ENCODE measurements around the gene ARID5B.

GRCh38 chr10:62082729-62083411 is 181.4 kb downstream of the ARID5B start:
- TF ChIP-seq, protein P1, sequence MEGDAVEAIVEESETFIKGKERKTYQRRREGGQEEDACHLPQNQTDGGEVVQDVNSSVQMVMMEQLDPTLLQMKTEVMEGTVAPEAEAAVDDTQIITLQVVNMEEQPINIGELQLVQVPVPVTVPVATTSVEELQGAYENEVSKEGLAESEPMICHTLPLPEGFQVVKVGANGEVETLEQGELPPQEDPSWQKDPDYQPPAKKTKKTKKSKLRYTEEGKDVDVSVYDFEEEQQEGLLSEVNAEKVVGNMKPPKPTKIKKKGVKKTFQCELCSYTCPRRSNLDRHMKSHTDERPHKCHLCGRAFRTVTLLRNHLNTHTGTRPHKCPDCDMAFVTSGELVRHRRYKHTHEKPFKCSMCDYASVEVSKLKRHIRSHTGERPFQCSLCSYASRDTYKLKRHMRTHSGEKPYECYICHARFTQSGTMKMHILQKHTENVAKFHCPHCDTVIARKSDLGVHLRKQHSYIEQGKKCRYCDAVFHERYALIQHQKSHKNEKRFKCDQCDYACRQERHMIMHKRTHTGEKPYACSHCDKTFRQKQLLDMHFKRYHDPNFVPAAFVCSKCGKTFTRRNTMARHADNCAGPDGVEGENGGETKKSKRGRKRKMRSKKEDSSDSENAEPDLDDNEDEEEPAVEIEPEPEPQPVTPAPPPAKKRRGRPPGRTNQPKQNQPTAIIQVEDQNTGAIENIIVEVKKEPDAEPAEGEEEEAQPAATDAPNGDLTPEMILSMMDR (IDR thresholded peaks at IDR 0.05): no peak
- TF ChIP-seq EZH2 (IDR thresholded peaks at IDR 0.05; ENCODE audit: borderline replicate concordance, insufficient read depth, low read depth, low read length, poor library complexity, severe bottlenecking): no peak

Measured in B cell (primary cell).